ENCODE data around the gene GRAP2.

The GRAP2 gene

DNA sequence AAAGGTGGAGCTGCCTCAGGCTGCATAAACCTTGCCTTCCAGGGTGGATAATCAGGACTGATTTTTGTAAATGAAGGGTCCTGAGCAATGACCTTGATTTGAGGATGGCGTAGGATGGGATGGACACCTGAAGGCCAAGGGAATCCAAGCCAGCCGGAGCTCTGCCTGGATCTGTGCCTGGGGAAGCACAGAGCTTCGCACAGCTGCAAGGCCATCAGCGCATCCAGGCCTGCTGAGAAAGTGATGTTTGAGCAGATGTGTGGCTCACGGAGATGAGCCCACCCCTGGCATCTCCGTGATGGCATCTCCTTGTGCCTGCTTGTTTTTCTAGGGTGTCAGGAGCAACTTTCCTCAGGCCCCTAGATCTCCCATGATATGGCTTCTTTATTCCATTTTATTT is 117.2 kb downstream of the GRAP2 start:
- DNase-seq (ENCODE audit: low spot score) = no peak

DNA sequence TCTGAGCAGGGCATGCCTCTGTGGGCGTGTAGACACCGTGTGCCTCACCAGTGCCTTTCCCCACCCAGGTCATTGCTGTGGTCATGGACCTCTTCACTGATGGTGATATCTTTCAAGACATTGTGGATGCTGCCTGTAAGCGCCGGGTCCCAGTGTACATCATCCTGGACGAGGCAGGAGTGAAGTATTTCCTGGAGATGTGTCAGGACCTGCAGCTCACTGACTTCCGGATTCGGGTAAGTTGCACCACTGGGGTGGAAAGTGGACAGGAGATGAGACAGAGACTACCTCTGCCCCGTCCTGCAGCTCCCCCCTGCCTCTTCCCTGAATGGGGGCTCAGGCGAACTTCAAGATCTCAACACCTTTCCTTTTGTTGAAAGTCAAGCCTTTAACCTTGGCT is 118.2 kb downstream of the GRAP2 start:
- DNase-seq (ENCODE audit: low spot score) = no peak

DNA sequence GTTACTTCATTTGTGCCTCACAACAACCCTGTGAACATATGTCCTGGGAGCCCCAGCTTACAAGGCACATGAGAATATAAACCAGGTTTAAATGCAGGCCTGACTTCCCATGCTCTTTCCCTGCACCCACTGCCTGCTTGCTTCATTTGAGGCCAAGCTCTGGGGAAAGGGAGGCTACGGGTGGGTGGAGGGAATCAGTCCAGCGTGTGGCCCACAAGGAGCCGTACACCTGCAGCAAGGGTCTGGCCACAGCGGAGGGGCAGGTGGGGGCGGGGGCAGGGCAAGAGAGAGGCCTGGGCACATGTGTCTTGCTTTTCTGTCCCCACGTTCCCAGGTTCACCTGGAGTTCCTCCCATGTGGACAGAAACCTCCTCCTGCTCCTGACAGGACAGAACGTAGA is 120.1 kb downstream of the GRAP2 start:
- no peak for DNase-seq (ENCODE audit: low spot score)

DNA sequence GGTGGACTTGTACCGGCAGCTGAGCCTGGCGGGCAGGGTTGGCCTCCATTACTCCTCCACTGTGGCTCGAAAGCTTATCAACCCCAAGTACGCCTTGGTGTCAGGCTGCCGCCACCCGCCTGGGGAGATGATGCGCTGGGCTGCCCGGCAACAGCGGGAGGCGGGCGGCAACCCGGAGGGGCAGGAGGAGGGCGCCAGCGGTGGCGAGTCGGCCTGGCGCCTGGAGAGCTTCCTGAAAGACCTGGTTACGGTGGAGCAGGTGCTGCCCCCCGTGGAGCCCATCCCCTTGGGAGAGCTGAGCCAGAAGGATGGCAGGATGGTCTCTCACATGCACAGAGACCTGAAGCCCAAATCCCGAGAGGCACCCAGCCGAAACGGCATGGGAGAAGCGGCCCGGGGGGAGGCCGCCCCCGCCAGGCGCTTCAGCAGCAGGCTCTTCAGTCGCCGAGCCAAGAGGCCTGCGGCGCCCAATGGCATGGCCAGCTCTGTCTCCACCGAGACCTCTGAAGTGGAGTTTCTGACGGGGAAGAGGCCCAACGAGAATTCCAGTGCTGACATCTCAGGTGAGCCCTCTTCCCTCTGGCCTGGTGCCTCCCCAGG is 120.6 kb downstream of the GRAP2 start:
- no peak for DNase-seq (ENCODE audit: low spot score)

DNA sequence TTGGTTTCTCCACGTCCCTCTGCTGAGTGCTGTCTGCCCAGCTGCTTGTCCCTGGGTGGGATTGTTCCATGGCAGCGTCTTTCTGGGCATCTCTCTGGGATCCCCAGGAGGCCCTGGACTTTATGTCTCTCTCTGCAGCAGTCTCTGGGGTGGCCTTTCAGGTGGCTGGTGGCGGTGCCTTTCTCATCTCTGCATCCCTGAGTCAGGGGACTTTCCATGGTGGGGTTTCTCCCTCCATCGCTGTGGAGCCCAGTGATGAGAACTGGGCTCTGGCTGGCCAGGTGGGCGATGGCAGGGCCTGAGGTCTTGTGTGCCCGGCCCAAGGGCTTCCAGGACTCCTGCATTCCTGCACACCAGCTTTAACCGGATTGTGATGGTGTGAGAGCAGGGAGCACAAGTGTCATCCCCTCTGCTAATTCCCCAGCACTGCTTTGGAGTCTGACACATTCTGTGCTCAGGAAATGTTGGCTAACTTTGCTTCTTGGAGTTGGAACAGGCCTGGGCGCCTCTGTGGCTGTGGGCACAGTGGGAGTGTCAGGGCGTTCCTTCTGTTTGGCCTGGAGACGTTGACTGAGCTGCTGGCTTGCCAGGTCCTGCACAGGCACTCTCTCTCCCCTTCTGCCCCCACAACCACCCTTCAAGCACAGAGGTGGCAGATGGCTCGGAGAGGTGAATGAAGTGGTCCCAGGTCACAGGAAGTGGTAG is 121.8 kb downstream of the GRAP2 start:
- DNase-seq (ENCODE audit: low spot score) = no peak

All from germinal center (tissue), 1 donor.